Subcutaneous adipose tissue (tissue), 4 donors: Measurements from ENCODE around the gene SLC44A1. TPM values are rescaled to one million over a fixed set of nuclear protein-coding genes. Genes with fewer than 3 reads are reported as not detected.

Experiments
- CTCF ChIP-seq: fragments of 450-650 bp; IDR thresholded peaks from one replicate; pipeline ENCODE4 v1.5.1; 2016; ENCODE audit warnings: low read depth, mild to moderate bottlenecking, control low read depth, antibody characterized with exemption, moderate library complexity
- total RNA-seq, 4 donors: library from RNA; depleted of rRNA; stranded (reverse); fragments of >200 nt; gene quantifications; one replicate each; pipeline ENCODE4 v1.1.0, GENCODE V29; 2016

Gene SLC44A1
- total RNA-seq, 4 donors from 2014 or later: 48.2 to 85.5 (median 53.4) TPM

DNA sequence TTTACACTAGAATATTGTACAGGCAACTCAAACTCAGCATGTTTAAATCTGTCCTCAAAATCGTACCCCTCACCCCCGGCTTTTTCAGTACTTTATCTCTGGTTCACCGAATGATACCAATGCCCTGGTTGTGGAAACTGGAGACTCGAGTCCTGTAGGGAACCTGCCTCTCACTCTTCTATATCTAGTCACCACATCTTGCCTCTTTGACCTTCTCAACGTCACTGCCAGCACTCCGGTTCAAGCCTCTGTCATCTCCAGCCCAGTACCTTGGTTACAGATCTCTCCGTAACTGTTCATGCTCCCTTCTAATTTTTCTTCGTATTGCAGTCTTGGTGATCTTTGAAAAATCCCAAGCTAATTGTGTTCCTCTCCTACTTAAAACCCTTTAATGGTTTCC is 6.7 kb downstream of the SLC44A1 start:
- no peak for TF ChIP-seq CTCF

DNA sequence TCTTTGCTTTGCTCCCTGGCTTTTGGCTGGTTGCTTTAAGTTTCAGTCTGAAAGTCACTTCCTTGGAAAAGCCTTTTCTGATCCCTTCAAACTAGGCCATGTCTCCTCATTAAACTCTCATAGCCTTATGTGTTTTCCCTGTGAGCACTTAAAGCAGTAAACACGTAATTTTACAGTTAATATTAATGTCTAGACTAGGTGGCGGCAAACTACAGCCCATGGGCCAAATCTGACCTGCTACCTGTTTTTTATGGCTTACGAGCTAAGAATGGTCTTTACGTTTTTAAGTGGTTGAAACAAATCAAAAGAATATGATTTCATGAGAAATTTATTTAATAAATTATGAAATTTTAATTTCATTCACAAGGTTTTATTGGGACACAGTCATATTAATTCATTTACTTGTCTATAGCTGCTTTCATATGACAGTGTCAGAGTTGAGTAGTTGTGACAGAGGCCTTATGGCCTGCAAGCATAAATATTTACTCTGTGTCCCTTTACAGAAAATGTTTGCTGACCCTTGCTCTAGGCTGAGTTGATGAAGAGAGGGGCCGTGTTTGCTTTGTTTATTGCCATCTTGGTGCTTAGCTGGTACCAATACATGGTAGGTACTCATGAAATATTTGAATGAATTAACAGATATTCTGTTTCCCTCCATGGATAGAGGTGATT is 7.4 kb downstream of the SLC44A1 start:
- no peak for TF ChIP-seq CTCF

- TF ChIP-seq CTCF: no peak
Measured at GRCh38 chr9:105252405-105252756, 7.9 kb downstream of the SLC44A1 start.

GRCh38 chr9:105254226-105254625 is 9.8 kb downstream of the SLC44A1 start:
- TF ChIP-seq CTCF: no peak

GRCh38 chr9:105255421-105255820 is 11.0 kb downstream of the SLC44A1 start:
- TF ChIP-seq CTCF: no peak

DNA sequence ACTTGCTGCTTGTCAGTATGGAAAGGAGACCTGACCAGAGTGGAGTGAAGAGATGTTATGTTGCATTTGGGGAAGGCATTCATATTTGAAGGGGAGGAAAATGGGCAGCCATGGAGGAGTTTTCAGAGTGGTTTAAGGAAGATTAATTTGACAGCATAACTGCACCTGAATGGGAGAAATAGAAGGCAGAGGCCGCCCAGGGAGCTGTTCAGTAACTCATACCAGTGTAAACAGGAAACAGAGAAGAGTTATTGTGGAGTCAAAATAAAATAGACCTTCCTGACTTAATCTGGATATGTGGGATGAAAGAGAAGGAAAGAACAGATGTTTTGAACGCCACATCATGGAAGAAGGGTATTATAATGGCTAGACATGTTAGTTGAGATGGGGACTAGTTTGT is 13.4 kb downstream of the SLC44A1 start:
- no peak for TF ChIP-seq CTCF

- TF ChIP-seq CTCF: no peak
Measured at GRCh38 chr9:105258225-105258737, 13.8 kb downstream of the SLC44A1 start.
